ENCODE results near the gene TMEM225B.
"Not testable (repeated sequence)": the region's sequence is repeated elsewhere in the genome, so short reads cannot be mapped to it uniquely, and the experiment has no call there.

TMEM225B gene

DNA sequence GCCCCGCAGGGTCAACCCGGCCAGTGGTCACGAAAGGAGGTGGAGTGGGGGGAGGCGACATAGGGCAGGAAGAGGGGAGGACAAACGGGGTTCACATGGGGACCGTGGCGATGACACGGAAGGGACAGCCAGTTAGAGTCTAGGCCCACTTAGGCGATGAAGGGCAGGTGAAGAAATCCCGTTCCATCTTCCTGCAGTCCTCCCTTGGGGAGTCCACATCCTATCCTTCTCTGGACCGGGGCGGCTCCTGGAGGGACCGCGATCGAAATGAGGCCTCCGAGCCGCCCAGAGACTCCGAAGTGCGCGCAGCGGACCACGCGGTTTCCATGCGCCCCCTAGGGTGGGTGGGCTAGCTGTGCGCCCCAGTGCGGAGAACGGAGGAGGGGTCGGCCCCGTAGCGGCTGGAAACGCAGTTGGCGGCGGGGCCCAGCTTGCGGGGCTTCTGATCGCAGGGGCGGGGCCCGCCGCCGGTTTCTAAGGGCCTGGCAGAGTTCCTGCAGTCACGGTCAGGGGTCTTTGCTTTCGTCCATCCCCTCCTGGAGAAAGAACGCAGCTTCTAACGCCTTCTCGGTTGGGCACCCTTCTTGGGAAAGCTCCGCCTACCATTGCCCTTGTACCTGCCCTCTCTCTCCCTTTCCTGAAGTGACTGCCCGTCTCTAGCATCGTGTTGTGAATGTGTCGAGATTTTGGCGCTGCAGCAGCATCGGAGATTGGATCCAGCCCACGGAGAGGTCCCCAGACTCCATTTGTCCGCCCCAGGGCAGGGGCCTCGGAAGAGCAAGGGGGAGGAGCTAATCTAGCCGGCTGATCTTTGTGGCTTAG lies 17.9 kb upstream of the TMEM225B start:
- peak; percentile 35 for DNase-seq (ENCODE audit: low spot score)

DNA sequence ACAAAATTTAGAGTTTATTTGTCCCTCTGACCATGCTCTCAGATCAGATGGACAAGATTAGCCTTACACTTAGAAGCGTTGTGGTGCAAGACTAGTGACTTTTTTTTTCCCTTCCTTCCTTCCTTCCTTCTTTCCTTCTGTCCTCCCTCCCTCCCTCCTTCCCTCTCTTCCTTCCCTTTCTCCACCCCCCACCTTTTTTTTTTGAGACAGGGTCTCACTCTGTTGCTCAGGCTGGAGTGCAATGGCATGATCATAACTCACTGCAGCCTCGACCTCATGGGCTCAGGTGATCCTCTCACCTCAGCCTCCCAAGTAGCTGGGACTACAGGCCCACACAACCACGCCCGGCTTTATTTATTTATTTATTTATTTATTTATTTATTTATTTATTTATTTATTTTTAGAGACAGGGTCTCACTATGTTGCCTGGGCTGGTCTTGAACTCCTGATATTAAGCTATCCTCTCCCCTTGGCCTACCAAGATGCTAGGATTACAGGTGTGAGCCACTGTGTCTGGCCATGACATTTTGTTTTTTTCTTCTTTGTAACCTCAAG lies 17.2 kb upstream of the TMEM225B start:
- not testable (repeated sequence) for DNase-seq (ENCODE audit: low spot score)

DNA sequence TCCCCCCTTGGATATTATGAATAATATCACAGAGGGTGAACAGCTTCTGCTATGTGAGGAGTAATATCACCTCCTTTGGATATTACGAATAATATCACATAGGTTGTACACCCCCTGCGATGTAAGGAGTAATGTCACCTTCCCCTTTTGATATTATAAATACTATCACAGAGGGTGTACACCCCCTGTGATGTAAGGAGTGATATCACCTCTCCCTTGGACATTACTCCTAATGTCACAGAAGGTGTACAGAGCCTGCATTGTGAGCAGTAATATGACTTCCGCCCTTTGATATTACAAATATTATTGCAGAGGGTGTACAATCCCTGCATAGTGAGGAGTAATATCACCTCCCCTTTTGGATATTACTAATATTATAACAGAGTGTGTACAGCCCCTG lies 9.2 kb upstream of the TMEM225B start:
- no peak for DNase-seq (ENCODE audit: low spot score)

DNA sequence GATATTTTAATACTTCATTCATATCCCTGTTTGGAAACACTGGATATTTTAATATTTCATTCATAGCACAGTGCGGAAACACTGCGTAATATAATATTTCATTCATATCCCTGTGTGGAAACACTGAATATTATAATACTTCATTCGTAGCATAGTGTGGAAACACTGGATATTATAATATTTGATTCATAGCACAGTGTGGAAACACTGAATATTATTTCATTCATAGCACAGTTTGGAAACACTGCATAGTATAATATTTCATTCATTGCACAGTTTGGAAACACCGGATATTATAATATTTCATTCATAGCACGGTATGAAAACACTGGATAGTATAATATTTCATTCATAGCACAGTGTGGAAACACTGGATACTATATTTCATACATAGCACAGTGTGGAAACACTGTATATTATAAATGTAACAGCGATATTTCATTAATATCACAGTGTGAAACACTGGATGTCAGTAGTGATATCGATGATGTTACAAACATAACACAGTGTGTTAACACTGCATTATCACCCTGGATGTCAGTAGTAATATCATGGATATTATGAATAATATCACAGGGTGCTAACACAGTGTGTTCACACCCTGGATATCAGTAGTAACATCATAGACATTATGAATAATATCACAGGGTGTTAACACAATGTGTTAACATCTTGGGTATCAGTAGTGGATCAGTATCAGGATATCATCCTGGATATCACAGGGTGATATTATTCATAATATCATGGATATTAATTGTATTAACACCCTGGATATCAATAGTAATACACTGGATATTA lies 2.9 kb upstream of the TMEM225B start:
- no peak for DNase-seq (ENCODE audit: low spot score)

DNA sequence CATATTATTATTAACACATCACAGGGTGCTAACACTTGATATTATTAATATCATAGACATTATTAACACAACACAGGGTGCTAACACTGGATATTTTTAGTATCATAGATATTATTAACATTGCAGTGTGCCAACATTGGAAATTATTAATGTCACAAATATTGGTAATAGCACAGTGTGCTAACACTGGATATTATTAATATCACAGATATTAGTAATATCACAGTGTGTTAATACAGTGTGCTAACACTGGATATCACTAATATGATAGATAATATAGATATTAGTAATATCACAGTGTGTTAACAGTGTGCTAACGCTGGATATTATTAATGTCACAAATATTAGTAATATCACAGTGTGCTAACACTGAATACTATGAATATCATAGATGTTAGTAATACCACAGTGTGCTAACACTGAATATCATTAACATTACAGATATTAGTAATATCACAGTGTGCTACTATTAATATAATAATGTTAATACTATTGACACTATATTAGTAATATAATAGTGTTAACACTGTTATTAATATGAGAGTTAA lies 1.6 kb upstream of the TMEM225B start:
- DNase-seq (ENCODE audit: low spot score): no peak

DNA sequence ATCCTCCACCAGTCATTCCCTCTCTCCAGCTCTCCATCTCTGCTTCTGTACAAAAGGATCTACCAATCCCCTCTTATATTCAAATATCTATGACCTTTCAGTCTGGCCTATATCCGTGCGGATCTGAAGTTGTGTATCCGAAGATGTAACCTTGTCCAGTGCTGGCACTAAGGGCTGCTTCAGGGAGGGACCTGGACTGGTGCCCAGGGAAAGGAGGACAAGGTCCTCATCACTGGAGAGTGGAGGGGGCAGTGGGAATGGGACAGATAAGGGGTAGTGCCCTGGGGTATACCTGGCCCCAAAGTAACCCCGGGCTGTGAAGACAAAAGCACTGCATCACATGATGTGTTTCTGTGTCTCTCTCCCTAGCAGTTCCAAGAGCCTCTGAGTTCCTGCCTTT lies 1.8 kb downstream of the TMEM225B start:
- no peak for DNase-seq (ENCODE audit: low spot score)

DNA sequence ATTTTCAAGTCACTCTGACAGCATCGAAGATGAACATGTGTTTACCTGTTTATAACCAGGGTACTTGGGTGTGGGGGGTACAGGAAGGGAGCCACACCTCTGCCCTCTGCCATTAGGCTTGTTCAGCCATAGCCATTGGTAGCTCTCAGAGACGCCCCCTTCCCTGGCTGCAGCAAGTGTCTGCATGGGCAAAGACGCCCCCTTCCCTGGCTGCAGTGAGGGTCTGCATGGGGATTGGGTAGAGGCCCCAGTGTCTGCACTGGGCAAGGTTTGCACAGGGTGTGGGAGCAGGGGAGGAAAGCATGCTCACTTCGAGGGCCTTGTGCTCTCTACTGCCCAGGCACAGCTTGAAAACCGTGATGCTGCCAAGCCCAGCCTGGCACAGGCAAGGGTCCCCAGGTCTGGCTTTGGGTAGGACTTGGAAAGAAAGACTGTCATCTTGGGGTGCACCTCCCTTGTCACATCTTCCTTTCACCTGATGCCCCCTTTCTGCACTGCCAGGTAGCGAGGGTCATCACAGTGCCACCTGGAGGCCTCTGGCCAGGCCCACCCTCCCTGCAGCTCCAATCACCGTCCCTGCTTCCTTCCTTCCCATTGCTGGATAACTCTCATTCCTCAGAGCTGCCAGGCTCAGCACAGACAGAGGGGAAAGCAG lies 3.7 kb downstream of the TMEM225B start:
- no peak for DNase-seq (ENCODE audit: low spot score)

DNA sequence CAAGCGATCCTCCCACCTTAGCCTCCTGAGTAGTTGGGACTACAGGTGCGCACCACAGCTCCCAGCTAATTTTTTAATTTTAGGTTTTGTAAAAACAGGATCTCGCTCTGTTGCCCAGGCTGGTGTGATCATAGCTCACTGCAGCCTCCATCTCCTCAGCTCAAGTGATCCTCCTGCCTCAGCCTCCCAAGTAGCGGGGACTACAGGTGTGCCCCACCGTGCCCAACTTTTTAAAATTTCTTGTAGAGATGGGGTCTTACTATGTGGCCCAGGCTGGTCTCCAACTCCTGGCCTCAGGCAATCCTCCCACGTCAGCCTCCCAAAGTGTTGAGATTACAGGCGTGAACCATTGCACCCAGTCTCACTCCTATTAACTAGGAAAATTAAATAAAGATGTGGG lies 7.5 kb downstream of the TMEM225B start:
- DNase-seq (ENCODE audit: low spot score): no peak

DNA sequence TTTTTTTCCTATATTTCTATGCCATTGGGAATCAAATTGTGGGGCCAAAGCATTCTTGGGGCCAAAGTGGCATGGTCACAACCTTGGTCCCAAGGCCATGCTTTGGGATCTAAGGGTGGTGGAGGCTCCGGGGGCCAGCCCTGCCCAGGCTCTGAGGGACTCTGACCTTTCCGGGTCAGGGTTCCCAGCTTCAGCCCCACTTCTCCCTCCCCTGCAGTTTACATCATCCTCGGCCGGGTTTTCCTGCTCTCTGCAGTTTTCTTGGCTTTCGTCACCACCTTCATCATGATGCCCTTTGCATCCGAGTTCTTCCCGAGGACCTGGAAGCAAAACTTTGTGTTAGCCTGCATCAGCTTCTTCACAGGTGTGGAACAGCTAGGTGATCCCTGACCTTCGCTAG lies 8.5 kb downstream of the TMEM225B start:
- DNase-seq (ENCODE audit: low spot score): no peak

DNA sequence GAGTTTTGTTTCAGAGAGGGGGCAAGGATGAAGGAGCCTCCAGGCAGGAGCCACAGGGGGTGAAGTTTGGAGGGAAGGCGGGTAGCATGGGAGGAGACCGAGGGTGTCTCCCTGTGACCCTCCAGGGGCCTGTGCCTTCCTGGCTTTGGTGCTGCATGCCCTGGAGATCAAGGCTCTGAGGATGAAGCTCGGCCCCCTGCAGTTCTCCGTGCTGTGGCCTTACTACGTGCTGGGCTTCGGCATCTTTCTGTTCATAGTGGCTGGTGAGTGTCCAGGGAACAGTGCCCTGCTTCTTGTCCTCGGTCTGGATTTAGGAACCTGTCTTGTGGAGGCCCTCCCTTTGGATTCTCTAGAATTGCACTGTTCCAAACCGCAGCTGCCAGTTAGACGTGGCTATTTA lies 9.5 kb downstream of the TMEM225B start:
- no peak for DNase-seq (ENCODE audit: low spot score)

DNA sequence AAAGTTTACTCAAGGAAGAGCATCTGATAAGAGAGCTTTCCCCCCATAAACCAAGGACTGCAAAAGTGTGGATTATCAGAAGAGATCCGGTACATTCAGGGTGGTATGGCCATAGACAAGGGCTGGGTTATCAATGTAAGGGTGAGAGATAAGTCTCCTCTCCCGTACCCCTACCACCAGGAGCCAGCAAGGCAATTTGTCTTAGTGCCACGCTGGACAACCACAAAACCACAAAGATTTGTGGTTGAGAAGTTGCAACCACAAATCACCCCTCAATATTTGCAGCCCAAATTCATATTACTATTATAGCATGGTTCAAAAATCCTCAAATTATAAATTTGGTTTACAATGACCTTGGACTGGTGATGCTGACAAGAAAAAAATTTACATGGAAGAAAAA lies 16.4 kb downstream of the TMEM225B start:
- DNase-seq (ENCODE audit: low spot score): no peak

DNA sequence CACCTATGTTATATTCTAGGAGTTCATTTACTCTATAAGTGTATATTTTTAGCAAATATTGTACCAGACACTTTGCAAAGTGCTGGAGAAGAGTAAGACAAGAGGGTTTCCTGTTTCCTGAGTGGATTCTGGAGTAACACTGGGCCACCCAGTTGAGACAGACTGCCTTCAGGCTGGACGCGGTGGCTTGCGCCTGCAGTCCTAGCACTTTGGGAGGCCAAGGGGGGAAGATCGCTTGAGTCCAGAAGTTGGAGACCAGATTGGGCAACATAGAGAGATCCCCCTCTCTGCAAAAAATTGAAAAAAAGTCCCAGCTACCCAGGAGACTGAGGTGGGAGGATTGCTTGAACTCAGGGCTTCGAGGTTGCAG lies 17.9 kb downstream of the TMEM225B start:
- DNase-seq (ENCODE audit: low spot score): no peak

DNA sequence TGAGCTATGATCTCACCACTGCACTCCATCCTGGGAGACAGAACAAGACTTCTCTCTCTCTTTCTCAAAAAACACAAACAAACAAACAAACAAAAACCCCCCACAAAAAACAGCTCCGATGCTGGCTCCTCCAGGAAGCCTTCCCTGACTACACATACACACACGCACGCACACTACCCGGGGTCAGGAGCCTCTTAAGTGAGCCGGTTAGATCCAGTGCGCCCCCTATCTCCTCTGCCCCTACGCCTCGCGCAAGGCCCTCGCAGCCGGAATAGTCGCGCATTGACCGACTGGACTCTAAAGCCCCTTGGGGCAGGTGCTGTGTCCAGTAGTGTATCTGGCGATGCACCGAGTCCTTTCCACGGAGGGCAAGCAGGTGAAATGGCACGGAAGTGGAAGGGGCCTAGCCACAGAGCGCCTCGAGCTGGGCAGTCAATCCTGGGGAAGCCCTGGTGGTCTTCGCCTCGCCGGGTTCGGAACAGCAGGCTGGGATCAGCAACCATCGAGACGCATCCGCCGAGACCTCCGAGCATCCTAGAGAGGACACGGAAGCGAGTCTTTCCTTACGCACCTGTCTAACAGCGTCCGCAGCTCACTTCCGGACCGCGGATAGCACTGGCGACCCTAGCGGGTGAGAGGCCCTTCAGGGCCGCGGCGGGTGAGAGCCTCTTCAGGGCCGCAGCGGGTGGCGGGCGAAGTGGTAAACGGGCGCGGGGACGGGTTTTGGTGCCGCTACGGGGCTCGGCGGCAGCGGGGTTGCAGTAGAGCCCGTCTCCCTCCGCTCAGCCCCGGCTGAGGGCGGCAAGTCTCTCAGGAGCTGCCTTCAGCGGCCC lies 18.5 kb downstream of the TMEM225B start, which contains the start of gene ZSCAN25:
ZSCAN25 (plus strand) TSS at position 588 of the 833 bp plus-strand sequence. CDS start 2,661 bp downstream, outside the sequence.
- DNase-seq (ENCODE audit: low spot score): peak; percentile 94

DNA sequence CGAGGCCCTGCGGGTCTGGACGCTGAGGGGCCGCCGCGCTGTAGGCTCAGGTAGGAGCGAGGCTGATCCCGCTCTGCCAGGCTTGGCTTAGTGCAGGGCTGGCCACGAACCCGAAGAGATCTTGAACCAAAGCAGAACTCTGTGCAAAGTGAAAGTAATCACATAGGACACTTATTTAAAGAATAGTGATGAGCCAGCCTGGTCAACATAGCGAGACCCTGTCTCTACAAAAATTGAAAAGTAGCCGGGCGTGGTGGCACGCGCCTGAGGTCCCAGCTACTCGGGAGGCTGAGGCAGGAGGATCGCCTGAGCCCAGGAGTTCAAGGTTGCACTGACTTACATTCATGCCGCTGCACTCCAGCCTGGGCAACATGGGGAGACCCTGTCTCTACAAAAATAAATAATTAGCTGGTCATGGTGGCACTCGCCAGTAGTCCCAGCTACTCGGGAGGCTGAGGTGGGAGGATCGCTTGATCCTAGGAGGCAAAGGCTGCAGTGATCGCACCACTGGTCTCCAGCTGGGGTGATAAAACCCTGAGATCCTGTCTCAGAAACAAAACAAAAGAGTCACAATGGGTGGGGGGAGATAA lies 19.2 kb downstream of the TMEM225B start:
- no peak for DNase-seq (ENCODE audit: low spot score)

DNA sequence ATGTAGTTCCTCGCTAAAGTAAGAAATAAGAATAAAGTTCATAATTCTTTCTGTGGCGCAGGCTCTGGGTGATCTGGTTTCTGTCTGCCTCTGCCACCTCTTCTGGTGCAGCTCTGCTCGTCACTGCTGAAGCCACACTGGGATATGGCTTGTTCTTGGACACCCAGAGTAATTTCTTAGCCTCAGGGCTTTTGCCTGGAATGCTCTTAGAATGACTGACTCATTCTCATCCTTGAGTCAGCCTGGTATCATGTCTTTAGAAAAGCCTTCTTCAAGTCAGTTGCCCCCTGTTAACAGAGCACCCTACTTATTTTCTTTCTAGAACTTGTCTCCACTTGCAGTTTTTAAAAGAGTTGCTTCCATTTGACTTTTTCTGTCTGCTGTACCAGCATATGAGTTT lies 20.7 kb downstream of the TMEM225B start:
- DNase-seq (ENCODE audit: low spot score): peak; percentile 18

DNA sequence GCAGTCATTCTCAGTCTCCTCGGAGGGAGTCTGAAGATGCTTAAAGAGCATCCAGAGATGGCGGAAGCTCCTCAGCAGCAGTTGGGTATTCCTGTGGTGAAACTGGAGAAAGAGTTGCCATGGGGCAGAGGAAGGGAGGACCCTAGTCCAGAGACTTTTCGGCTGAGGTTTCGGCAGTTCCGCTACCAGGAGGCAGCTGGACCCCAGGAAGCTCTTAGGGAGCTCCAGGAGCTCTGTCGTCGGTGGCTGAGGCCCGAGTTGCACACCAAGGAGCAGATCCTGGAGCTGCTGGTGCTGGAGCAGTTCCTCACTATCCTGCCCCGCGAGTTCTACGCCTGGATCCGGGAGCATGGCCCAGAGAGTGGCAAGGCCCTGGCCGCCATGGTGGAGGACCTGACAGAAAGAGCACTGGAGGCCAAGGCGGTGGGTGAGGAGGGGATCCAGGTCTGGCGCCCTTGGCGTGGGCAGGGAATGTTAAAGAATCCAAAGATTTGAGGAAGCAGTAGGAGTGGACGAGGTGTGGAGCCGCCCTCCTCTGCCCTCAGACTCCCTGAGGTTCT lies 21.6 kb downstream of the TMEM225B start:
- no peak for DNase-seq (ENCODE audit: low spot score)

DNA sequence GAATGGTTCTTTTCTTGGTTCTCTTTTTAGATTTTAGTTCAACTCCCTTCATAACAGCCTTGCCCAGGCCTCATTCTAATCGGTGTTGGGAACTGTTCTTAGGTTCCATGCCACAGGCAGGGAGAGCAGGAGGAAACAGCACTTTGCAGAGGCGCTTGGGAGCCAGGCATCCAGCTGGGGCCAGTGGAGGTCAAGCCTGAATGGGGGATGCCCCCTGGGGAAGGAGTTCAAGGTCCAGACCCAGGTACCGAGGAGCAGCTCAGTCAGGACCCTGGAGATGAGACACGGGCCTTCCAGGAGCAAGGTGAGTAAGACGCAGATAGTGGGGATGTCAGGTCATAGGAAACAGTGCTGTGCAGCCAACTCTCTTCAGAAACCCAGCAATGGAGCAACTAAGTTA lies 23.2 kb downstream of the TMEM225B start:
- no peak for DNase-seq (ENCODE audit: low spot score)

DNA sequence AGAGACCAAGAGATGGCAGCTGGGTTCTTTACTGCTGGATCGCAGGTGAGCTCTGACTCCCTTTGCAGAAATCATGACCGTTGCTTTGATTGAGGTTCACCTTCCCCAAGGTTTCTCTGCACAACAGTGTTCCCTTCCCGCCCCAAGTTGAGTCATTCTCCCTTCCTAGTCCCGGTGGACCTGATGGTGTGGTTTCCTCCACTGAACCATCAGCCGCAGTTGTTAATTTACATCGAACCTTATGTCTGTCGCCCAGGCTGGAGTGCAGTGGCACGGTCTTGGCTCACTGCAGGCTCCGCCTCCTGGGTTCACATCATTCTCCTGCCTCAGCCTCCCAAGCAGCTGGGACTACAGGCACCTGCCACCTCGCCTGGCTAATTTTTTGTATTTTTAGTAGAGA lies 24.5 kb downstream of the TMEM225B start:
- no peak for DNase-seq (ENCODE audit: low spot score)

DNA sequence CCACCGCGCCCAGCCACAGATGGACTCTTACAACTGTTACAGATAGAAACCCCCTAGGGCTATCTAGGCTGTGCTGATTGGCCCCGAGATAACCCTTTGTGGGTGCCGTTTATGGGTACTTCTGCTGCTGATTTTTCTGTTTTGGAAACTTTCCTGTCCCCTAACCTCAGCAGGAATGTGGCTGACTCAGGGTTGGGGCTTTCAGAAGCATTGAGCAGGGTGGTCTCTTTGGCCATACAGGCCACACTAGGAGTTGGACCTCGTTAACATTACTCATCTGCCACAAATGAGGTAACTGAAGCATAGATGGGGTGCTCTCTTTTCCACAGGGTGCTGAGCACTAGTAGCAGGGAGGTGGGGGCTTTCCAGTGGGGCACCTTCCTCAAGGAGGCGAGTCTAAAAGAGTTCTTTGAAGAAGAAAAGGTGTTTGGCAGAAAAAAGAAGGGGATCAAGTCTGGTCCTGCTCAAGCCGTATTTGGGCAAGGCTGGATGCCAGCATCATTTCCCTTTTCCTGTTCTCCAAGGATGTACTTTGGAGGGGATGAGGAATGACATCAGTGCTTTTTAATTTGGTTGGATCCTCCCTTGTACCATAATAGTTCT lies 25.1 kb downstream of the TMEM225B start:
- DNase-seq (ENCODE audit: low spot score): no peak

Data from hepatic stellate cell (primary cell).